GM12864 (cell line): Measurements from ENCODE around the gene RAP2C.

Experiments used
- DNase-seq: peaks from one replicate; pipeline ENCODE4 v3.0.0-alpha.2; 2011; ENCODE audit warnings: low read depth
- H3K4me3 ChIP-seq: 2 replicates; pipeline ENCODE4 v1.5.1; 2011; ENCODE audit warnings: mild to moderate bottlenecking, low read depth, low read length, control low read depth
- CTCF ChIP-seq: IDR thresholded peaks from 2 replicates; pipeline ENCODE4 v1.5.1; 2011; ENCODE audit warnings: low read depth, mild to moderate bottlenecking, moderate library complexity, low read length, control low read depth, inconsistent platforms; ENCODE audit errors: missing control alignments

Gene RAP2C

GRCh38 chrX:132235488-132235887 lies 16.2 kb upstream of the RAP2C start:
- H3K4me3 ChIP-seq = no peak overlapping the region
- TF ChIP-seq CTCF = no peak
- no peak for DNase-seq

GRCh38 chrX:132231587-132231986 lies 12.3 kb upstream of the RAP2C start:
- no peak overlapping the region for H3K4me3 ChIP-seq
- no peak for DNase-seq
- TF ChIP-seq CTCF = no peak

GRCh38 chrX:132227383-132228112 lies 8.3 kb upstream of the RAP2C start:
- no peak for TF ChIP-seq CTCF
- H3K4me3 ChIP-seq = no peak overlapping the region
- DNase-seq = no peak

GRCh38 chrX:132226169-132226568 lies 6.9 kb upstream of the RAP2C start:
- peak; percentile 21 for TF ChIP-seq CTCF
- DNase-seq = no peak
- H3K4me3 ChIP-seq = no peak overlapping the region

- TF ChIP-seq CTCF = no peak
- H3K4me3 ChIP-seq = peak overlapping the region; percentile 79
- DNase-seq = peak; percentile 63
Measured at GRCh38 chrX:132218100-132218812, 991 bp downstream of the RAP2C start.

- DNase-seq = peak; percentile 70
- TF ChIP-seq CTCF = no peak
- H3K4me3 ChIP-seq = peak overlapping the region; percentile 79
Measured at GRCh38 chrX:132217203-132218073, 1.8 kb downstream of the RAP2C start.
